22Rv1 (cell line): ENCODE measurements around the gene SLCO4C1.

Experiments used
- ZFX ChIP-seq: fragments of 450-650 bp; IDR thresholded peaks from 2 replicates; pipeline ENCODE4 v1.6.1; 2017; ENCODE audit warnings: antibody characterized with exemption, borderline replicate concordance
- TF ChIP-seq, protein P1 (sequence below): fragments of 450-650 bp; IDR thresholded peaks from 2 replicates; pipeline ENCODE4 v1.5.1; 2017; ENCODE audit warnings: mild to moderate bottlenecking

DNA sequence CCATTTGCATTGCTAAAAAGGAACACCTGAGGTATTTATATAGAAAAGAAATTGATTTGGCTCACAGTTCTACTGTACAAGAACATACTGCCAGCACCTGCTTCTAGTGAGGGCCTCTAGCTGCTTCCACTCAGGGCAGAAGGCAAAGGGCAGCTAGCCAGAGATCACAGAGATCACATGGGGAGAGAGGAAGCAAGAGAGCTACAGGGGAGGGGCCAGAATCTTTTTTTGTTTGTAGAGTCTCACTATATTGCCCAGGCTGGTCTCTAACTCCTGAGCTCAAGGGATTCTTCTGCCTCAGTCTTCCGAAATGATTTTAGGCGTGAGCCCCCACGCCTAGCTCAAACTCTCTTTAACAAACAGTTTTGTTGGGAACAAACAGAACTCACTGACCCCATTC, 6.1 kb downstream of the SLCO4C1 start:
- TF ChIP-seq, protein P1, sequence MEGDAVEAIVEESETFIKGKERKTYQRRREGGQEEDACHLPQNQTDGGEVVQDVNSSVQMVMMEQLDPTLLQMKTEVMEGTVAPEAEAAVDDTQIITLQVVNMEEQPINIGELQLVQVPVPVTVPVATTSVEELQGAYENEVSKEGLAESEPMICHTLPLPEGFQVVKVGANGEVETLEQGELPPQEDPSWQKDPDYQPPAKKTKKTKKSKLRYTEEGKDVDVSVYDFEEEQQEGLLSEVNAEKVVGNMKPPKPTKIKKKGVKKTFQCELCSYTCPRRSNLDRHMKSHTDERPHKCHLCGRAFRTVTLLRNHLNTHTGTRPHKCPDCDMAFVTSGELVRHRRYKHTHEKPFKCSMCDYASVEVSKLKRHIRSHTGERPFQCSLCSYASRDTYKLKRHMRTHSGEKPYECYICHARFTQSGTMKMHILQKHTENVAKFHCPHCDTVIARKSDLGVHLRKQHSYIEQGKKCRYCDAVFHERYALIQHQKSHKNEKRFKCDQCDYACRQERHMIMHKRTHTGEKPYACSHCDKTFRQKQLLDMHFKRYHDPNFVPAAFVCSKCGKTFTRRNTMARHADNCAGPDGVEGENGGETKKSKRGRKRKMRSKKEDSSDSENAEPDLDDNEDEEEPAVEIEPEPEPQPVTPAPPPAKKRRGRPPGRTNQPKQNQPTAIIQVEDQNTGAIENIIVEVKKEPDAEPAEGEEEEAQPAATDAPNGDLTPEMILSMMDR = no peak
- no peak for TF ChIP-seq ZFX
